HFF-Myc (cell line): ENCODE data around the gene TMEM59.
A peak's percentile ranks its signal among the peaks of the same experiment; 100 is the strongest.
"Not testable (repeated sequence)": the region's sequence is repeated elsewhere in the genome, so short reads cannot be mapped to it uniquely, and the experiment has no call there.

Experiments
- DNase-seq: peaks from one replicate; pipeline ENCODE4 v3.0.0-alpha.2; 2011; ENCODE audit warnings: low read depth; ENCODE audit errors: extremely low read depth
- H3K4me3 ChIP-seq: replicated peaks from 2 replicates; pipeline ENCODE4 v1.5.1; 2011; ENCODE audit warnings: low read depth, mild to moderate bottlenecking, control low read depth, low read length
- CTCF ChIP-seq: IDR thresholded peaks from 2 replicates; pipeline ENCODE4 v1.5.1; 2012; ENCODE audit warnings: mild to moderate bottlenecking, low read depth, low read length, control low read depth; ENCODE audit errors: missing control alignments

TMEM59 gene

GRCh38 chr1:54052934-54053744, at the start of gene TMEM59, which contains the start of gene TCEANC2:
TSS of gene TMEM59 (minus strand) at chr1:54053204. CDS start at chr1:54053188, 16 bp downstream.
TSS of gene TCEANC2 (plus strand) at chr1:54053608. CDS start at chr1:54054423, 815 bp downstream.
- DNase-seq: peak; percentile 96
- peak within 1 kb of the TSS; percentile 98 for H3K4me3 ChIP-seq
- TF ChIP-seq CTCF: no peak

GRCh38 chr1:54100500-54100899, 47.5 kb upstream of the TMEM59 start:
- no peak for TF ChIP-seq CTCF
- no peak overlapping the region for H3K4me3 ChIP-seq
- DNase-seq: no peak

- no peak for DNase-seq
- no peak overlapping the region for H3K4me3 ChIP-seq
- no peak for TF ChIP-seq CTCF
These were observed 46.1 kb upstream of the TMEM59 start for GRCh38 chr1:54099061-54099610.

GRCh38 chr1:54096877-54097240, 43.9 kb upstream of the TMEM59 start:
- TF ChIP-seq CTCF: no peak
- DNase-seq: no peak
- no peak overlapping the region for H3K4me3 ChIP-seq

- DNase-seq: no peak
- no peak overlapping the region for H3K4me3 ChIP-seq
- TF ChIP-seq CTCF: no peak
These were observed 43.3 kb upstream of the TMEM59 start for GRCh38 chr1:54096227-54096876.

GRCh38 chr1:54095546-54096226, 42.7 kb upstream of the TMEM59 start:
- no peak for DNase-seq
- TF ChIP-seq CTCF: no peak
- H3K4me3 ChIP-seq: no peak overlapping the region

GRCh38 chr1:54094730-54095105, 41.7 kb upstream of the TMEM59 start:
- DNase-seq, H3K4me3 ChIP-seq: not testable (repeated sequence)
